HG03159 (cell line): Measurements from ENCODE around the gene METTL16.

ENCODE experiments used
- ATAC-seq: cut with Tn5 transposase; IDR thresholded peaks from one replicate; pipeline ENCODE4 v1.9.1; 2021; ENCODE audit warnings: mild to moderate bottlenecking, moderate library complexity; ENCODE audit not compliant: unreplicated experiment

Gene METTL16

DNA sequence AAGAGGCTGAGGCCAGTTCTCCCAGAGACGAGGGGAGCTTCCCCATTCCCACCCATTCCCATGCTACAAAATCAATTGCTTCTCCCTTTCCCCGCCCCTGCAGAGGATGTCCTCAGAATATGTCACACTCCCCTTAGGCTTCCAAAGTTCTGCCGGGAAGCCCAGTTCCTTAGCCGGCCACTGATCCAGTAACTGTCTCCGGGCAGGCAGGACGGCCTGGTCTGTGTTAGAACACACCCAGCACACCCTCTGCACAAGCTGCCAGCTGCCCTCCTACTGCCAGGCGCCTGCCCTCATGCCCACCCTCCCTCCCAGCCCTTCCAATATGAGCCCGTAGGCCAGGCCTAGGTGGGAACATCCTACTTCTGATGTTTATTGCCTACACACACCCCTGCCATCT, 143.3 kb downstream of the METTL16 start:
- ATAC-seq = no peak

DNA sequence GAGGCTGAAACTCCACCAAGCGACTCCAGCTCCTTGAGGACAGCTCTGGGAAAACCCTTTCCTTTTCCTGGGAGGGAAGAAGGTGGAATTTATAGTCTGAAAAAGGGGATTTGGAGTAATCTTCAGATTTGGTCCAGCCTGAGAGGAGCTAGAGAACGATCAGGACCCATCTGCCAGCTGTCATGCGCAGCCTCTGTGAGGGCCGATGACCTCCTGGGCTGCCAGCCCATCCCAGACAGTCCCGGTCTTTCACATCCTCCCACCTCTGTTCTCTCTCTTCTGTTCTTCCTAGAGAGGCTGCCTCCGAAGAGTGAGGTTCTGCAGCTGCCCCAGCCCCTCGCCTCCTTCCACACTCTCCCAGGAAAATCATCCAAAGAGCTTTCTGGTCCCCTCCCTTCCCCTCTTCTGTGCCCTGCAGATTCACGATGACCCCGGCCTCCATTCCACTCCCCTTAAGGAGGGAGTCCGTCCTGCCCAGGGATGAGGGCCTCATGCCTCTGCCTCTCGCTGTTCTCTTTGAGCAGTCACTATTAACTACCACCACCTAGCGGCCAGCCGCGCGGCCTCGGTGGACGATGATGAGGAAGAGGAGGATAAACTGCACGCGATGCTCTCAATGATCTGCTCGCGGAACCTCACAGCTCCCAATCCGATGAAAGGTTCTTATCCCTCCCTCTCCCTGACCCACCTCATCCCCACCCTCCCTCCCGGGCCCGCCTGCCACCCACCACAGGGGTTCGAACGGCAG, 144.8 kb downstream of the METTL16 start:
- no peak for ATAC-seq
